HG02943 (cell line): ENCODE measurements around the gene TANK.
A peak's percentile ranks its signal among the peaks of the same experiment; 100 is the strongest.

ENCODE experiments used
- ATAC-seq: cut with Tn5 transposase; IDR thresholded peaks from one replicate; pipeline ENCODE4 v1.9.1; 2021; ENCODE audit warnings: mild to moderate bottlenecking, low read depth, moderate library complexity; ENCODE audit not compliant: unreplicated experiment

The TANK gene

GRCh38 chr2:161160226-161161073 is at the start of gene TANK:
Gene TANK, plus strand, starts transcription at chr2:161160428. Its CDS starts 19,235 bp downstream, at chr2:161179663.
- peak; percentile 83 for ATAC-seq

DNA sequence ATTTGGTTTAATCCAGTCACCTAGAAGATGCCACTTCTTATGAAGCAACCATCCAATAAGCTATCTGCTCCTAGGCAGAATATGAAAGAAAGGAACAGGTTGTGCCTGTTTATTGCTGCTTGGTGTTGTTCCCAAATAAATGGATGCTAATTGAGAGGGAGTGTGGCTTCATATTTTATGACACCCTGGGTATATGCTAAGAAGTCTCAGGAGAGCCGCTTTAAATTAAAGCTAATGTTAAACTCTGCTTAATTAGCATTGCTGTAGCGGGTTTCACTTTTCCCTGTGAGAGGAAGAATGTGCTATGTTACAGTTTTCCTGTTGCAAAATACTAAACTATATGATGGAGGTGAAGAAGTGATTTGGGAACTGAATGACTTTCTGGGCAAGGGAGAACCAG is 48.7 kb upstream of the TANK start:
- ATAC-seq, result no peak

DNA sequence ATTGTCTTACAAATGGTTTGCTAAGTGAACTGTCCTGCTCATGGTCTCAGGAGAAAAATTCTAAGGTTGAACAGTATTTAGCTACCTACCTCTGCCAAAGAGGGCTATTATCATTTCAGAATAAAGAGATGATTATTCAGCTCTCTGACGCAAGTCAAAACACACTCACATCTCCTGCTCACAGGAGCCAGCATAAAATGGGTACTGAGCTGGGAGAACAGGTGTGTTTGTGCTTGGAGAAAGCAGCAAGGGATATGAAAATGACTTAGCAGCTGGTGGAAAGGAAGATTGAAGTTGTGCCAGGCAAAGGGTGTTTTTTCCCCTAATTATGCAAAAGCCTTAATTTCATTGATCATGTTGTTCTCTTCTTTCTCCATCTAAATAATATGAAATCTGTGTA is 47.3 kb upstream of the TANK start:
- no peak for ATAC-seq

DNA sequence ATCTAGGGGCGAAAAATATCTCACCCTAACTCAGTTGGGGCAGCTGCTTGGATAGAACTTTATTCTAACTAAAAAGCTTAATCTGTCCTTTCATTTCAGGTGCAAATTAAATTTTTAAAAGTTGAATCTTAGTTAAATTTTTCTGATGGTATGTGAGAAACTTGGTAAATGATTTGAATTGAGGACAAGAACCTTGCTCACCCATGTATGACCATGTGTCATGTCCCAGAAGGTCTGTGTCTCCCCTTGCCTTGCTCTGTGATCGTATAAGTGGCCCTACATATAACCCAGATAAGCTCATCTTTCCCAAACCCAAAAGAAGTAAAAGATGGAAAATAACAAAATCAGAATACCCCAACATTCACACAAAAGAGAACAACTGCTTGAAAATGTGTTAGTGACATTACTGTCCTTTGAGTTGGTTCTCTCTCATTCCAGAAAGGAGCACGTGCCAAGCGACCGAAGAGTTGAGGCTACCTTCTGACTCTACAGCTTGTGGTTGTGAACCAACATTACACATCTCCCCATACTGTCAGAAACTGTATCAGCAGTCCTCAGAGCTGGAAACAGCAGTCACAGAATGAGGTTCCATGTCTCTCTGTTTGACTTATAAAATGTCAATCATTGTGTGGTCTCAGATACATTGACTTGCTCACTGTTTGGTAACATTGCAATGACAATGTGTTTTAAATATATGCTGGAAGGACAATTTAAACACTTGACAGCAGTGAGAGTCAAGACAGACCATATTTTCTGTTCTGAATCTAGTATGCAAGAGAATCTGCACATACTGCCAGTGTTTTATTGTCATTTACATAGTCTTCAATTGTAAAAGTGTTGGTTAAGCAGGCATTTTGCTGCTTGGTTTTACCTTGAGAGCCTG is 46.3 kb upstream of the TANK start:
- no peak for ATAC-seq

GRCh38 chr2:161115205-161115604 is 45.0 kb upstream of the TANK start:
- ATAC-seq, result no peak

DNA sequence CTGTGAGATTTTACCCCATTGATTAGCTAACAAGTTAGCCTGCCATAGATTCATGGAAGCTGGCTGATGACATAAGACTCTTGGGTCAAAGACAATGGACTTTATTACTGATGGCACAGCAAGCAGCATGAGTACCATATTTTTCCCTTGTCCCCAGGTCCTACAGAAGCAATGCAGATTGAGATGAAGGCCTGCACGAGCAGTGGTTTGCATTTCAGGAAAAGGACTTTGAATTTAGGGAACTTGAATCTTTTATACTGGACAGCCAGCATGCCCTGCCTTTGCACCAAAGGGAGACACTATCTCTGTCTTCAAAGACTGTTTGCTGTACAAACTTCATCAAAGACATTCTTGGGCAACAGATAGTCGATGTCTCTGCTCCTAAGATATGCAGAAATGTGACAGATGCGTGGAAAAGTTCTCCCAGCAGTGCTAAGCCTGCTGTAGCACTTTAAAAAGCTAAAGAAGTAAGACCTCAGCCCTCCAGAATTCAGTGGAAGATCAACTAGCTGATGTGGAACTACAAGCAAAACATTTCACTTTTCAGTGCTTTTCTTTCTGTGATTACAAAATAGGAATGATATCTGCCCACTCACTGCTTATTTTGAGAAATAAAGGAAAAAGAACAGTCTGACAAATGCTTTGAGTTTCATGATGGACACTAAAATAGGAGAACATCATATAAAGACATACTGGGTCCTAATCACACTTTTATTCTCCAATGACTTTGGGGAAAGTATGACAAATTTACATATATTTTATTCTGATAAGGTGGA is 44.4 kb upstream of the TANK start:
- no peak for ATAC-seq

GRCh38 chr2:161116509-161116908 is 43.7 kb upstream of the TANK start:
- ATAC-seq, result no peak

DNA sequence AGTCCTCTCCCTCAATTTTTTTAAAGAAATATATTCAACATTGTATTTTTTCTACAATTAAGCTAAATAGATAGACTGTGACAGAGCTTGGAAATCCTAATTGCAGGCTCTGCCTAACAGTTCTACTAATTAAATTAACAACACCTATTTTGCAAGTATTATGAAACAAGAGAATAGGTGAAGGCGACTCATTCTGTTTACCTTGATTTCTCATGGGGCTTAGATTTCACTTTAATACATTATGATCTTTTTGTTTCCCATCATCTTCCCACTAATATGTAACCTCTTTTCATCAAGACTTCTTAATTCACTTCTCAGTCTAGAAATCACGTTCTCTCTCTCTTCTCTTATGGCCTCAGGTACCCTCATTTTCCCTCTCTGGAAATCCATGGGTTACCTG is 42.7 kb upstream of the TANK start:
- ATAC-seq, result no peak

- ATAC-seq, result peak; percentile 48
Observed at GRCh38 chr2:161118722-161119121, 41.5 kb upstream of the TANK start.

- ATAC-seq, result no peak
Observed at GRCh38 chr2:161119483-161119882, 40.7 kb upstream of the TANK start.

DNA sequence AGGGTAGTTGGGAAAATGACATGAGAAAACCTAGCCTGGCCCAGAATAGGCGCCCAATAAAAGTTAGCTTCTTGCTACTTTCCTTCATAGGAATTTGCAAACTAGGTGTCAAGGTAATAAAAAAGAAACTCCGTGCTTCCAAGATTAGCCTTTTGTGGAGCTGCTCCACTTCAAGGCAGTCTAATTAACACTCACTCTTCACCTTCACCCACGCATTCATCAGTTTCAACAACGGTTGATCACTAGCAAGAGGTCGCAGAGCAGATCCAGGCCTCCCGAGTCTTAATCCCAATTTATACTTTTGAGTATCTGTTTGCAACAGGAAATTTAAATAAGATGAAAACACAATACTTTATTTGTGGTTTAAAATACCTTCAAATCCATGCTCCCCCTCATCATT is 39.5 kb upstream of the TANK start:
- ATAC-seq, result no peak

- ATAC-seq, result no peak
Observed at GRCh38 chr2:161121622-161122021, 38.6 kb upstream of the TANK start.

- no peak for ATAC-seq
Observed at GRCh38 chr2:161122772-161123530, 37.3 kb upstream of the TANK start.

DNA sequence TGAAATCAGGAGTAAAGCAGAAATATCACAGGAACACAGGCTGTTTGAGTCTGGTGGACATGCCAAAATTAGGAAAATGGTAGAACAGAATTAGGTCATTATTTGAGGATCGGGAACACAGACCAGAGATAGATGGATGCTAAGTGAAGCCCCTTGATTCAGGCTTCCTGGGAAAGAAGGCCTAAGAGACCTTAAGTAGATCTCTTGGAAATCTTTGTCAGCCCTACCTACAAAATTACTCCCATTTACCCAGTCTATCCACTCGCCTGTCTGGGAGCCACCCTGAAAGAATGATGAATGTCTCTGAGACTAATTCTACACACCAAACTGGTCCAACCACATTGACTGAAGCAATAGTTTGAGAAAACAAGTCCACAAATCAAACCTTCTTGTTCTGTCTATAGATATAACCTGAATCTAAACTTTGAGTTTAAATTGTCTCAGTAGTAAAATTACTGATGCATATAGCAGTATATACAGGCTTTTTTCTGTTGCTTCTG is 36.6 kb upstream of the TANK start:
- ATAC-seq, result no peak

DNA sequence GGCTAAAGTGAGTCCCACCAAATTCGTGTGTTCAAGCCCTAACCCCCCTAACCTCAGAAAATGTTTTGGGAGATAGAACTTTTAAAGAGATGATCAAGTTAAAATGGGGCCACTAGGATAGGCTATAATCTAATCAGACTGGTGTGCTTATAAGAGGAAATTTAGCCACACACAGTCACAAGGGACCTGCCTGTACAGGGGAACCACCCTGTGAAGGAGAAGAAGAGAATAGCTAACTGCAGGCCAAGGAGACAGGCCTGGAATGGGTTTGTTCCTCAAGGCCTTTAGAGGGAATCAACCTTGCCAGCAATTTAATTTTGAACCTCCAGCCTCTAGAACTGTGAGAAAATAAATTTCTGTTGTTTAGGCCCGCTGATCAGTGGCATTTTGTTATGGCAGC is 36.0 kb upstream of the TANK start:
- ATAC-seq, result no peak

DNA sequence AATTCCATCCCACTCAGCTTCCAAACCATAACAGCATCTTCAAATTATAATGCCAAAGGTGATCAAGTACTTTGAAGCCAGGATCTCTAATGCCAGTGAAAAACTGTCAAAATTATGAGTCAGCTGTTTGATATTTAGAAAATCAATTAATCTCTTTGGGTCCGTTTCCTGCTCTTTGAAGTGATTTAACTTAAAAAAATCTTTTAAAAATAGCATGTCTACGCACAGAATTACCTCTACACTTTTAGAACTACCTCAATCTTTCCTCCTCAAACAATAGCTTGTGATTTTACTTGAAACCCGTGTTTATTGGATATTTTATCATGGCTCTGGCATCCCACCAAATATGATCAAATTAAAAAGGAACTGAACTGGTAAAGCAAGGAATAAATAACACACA is 31.3 kb upstream of the TANK start:
- ATAC-seq, result no peak

GRCh38 chr2:161130354-161130753 is 29.9 kb upstream of the TANK start:
- ATAC-seq, result no peak

GRCh38 chr2:161131074-161131680 is 29.1 kb upstream of the TANK start:
- no peak for ATAC-seq

DNA sequence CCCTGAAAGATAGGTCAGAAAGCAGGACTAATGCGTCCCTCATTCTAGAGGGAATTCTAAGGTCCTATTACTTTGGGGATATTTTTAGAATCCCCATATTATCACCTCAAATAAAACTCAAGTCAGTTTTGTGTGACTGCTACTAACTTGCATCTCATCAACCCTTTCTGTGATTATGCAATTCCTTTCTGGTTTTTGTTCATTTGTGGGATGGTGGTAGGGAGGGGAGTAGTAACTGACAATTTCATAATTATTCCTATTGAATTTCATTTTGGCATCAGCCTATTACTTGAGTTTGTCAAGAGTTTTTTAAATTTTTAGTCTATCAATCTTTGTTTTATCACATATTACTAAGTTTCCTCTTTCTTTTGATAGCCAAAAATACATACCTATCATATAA is 28.4 kb upstream of the TANK start:
- no peak for ATAC-seq
